ENCODE results near the gene SLAIN2. TPM values are rescaled to one million over a fixed set of nuclear protein-coding genes. Genes with fewer than 3 reads are reported as not detected.
"Not testable (repeated sequence)": the region's sequence is repeated elsewhere in the genome, so short reads cannot be mapped to it uniquely, and the experiment has no call there.

The SLAIN2 gene
- total RNA-seq, 1 donor from 2014 or later, result 90.5 TPM

DNA sequence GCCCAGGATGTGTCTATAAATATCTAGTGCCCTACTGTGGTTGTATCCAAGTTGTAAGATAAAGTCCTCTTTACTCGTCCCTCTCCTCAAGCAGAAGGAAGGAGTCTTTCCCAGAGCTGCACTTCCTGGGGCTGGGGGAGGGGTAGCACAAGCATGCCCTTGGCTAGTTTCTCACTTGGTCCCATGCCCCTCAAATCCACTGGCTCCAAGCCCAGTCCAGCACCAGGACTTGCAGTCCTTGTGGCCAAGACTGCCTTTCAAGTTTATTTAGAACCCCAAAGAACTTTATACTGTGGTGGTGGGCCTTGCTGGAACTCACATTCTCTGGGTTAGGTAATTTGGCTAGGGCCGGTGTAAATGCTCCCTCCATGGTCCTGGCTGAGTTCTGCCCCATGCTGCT lies 98.7 kb downstream of the SLAIN2 start:
- Histone ChIP-seq H3K9me3 (ENCODE audit: insufficient read depth, low read depth, low read length) (no peaks in the 10 kb centered on the region), H3K27me3 (ENCODE audit: insufficient read depth, low read length) (no peaks in the 10 kb centered on the region), H3K4me3 (ENCODE audit: insufficient read depth, low read depth, low read length) (no peak overlapping the region), H3K36me3 (ENCODE audit: insufficient read depth, low read length) (no peaks in the 10 kb centered on the region), H3K4me2 (ENCODE audit: low read length) (no peak overlapping the region), H3K27ac (ENCODE audit: low read depth, low read length) (no peak overlapping the region), H3K79me2 (ENCODE audit: insufficient read depth, low read length) (no peaks in the 10 kb centered on the region), H3K4me1 (ENCODE audit: insufficient read depth, low read length) (no peaks in the 10 kb centered on the region), H3K9ac (ENCODE audit: low read length) (no peak overlapping the region), H4K20me1 (ENCODE audit: insufficient read depth, low read length) (no peaks in the 10 kb centered on the region), H2AFZ (ENCODE audit: low read depth, low read length) (no peak overlapping the region)
- no peaks in the 10 kb centered on the region for H3K36me3 Mint-ChIP-seq (ENCODE audit: low read depth, unreplicated experiment)
- no peak for FAIRE-seq
- peaks cover 2% of the 10 kb centered on the region for H3K4me1 Mint-ChIP-seq (ENCODE audit: low read depth, unreplicated experiment)
- no peak overlapping the region for H3K27ac Mint-ChIP-seq (ENCODE audit: unreplicated experiment)
- H3K4me3 Mint-ChIP-seq (ENCODE audit: unreplicated experiment), result no peak overlapping the region
- H3K27me3 Mint-ChIP-seq (ENCODE audit: low read depth, unreplicated experiment), result no peaks in the 10 kb centered on the region
- peak; percentile 2 for DNase-seq (ENCODE audit: low read depth)
- peaks cover 2% of the 10 kb centered on the region for H3K9me3 Mint-ChIP-seq (ENCODE audit: unreplicated experiment)
- TF ChIP-seq EZH2 (IDR thresholded peaks at IDR 0.05; ENCODE audit: insufficient read depth, low read length), result no peak

DNA sequence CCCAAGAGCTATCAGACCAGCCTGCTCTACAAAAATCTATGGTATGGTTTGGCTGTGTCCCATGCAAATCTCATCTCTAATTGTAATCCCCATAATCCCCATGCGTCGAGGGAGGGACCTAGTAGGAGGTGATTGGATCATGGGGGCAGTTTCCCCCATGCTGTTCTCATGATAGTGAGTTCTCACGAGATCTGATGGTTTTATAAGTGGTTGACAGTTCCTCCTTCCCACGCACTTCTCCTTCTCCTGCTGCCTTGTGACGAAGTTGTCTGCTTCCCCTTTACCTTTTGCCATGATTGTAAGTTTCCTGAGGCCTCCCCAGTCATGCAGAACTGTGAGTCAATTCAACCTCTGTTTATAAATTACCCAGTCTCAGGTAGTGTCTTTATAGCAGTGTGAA lies 99.6 kb downstream of the SLAIN2 start:
- H3K4me3 ChIP-seq (ENCODE audit: insufficient read depth, low read depth, low read length); H3K4me1 ChIP-seq (ENCODE audit: insufficient read depth, low read length); H3K9me3 Mint-ChIP-seq (ENCODE audit: unreplicated experiment); H3K27ac Mint-ChIP-seq (ENCODE audit: unreplicated experiment); H3K27ac ChIP-seq (ENCODE audit: low read depth, low read length); H3K27me3 ChIP-seq (ENCODE audit: insufficient read depth, low read length); H3K27me3 Mint-ChIP-seq (ENCODE audit: low read depth, unreplicated experiment); H3K4me3 Mint-ChIP-seq (ENCODE audit: unreplicated experiment); DNase-seq (ENCODE audit: low read depth); H2AFZ ChIP-seq (ENCODE audit: low read depth, low read length); H3K4me2 ChIP-seq (ENCODE audit: low read length); H4K20me1 ChIP-seq (ENCODE audit: insufficient read depth, low read length); H3K36me3 Mint-ChIP-seq (ENCODE audit: low read depth, unreplicated experiment); H3K9ac ChIP-seq (ENCODE audit: low read length); H3K36me3 ChIP-seq (ENCODE audit: insufficient read depth, low read length); H3K4me1 Mint-ChIP-seq (ENCODE audit: low read depth, unreplicated experiment); FAIRE-seq; H3K9me3 ChIP-seq (ENCODE audit: insufficient read depth, low read depth, low read length); H3K79me2 ChIP-seq (ENCODE audit: insufficient read depth, low read length): not testable (repeated sequence)

DNA sequence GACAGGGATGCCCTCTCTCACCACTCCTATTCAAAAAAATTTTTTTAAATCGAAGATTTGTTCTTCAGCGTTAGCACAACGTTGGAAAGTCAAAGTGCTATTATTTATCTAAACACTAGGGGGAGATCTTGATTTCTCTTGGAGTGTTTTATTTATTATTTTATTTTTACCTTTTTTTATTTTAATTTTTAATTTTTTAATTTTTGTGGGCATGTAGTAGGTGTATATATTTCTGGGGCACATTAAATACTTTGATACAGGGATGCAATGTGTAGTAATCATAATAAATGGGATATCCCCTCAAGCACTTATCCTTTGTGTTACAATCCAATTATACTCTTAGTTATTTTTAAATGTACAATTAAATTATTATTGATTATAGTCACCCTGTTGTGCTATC lies 104.4 kb downstream of the SLAIN2 start:
- no peak for FAIRE-seq
- no peak overlapping the region for H3K27ac Mint-ChIP-seq (ENCODE audit: unreplicated experiment)

More for the DNA sequence above, 104.4 kb downstream of the SLAIN2 start:
- Histone ChIP-seq H3K27me3 (ENCODE audit: insufficient read depth, low read length) (no peaks in the 10 kb centered on the region), H3K79me2 (ENCODE audit: insufficient read depth, low read length) (no peaks in the 10 kb centered on the region), H3K27ac (ENCODE audit: low read depth, low read length) (no peak overlapping the region), H3K4me2 (ENCODE audit: low read length) (no peak overlapping the region), H3K9ac (ENCODE audit: low read length) (no peak overlapping the region), H3K36me3 (ENCODE audit: insufficient read depth, low read length) (no peaks in the 10 kb centered on the region), H3K4me1 (ENCODE audit: insufficient read depth, low read length) (no peaks in the 10 kb centered on the region), H3K9me3 (ENCODE audit: insufficient read depth, low read depth, low read length) (no peaks in the 10 kb centered on the region), H4K20me1 (ENCODE audit: insufficient read depth, low read length) (no peaks in the 10 kb centered on the region), H3K4me3 (ENCODE audit: insufficient read depth, low read depth, low read length) (no peak overlapping the region), H2AFZ (ENCODE audit: low read depth, low read length) (no peak overlapping the region)
- Mint-ChIP-seq H3K4me3 (ENCODE audit: unreplicated experiment) (no peak overlapping the region), H3K9me3 (ENCODE audit: unreplicated experiment) (no peaks in the 10 kb centered on the region), H3K36me3 (ENCODE audit: low read depth, unreplicated experiment) (no peaks in the 10 kb centered on the region), H3K4me1 (ENCODE audit: low read depth, unreplicated experiment) (no peaks in the 10 kb centered on the region), H3K27me3 (ENCODE audit: low read depth, unreplicated experiment) (no peaks in the 10 kb centered on the region)
- TF ChIP-seq, protein P1, sequence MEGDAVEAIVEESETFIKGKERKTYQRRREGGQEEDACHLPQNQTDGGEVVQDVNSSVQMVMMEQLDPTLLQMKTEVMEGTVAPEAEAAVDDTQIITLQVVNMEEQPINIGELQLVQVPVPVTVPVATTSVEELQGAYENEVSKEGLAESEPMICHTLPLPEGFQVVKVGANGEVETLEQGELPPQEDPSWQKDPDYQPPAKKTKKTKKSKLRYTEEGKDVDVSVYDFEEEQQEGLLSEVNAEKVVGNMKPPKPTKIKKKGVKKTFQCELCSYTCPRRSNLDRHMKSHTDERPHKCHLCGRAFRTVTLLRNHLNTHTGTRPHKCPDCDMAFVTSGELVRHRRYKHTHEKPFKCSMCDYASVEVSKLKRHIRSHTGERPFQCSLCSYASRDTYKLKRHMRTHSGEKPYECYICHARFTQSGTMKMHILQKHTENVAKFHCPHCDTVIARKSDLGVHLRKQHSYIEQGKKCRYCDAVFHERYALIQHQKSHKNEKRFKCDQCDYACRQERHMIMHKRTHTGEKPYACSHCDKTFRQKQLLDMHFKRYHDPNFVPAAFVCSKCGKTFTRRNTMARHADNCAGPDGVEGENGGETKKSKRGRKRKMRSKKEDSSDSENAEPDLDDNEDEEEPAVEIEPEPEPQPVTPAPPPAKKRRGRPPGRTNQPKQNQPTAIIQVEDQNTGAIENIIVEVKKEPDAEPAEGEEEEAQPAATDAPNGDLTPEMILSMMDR (IDR thresholded peaks at IDR 0.05; ENCODE audit: insufficient read depth, low read depth, low read length), result peak; percentile 34
- TF ChIP-seq EZH2 (IDR thresholded peaks at IDR 0.05; ENCODE audit: insufficient read depth, low read length), result no peak
- DNase-seq (ENCODE audit: low read depth), result no peak
